H9 (cell line): ENCODE data around the gene PPP2R2B. TPM values are rescaled to one million over a fixed set of nuclear protein-coding genes. Genes with fewer than 3 reads are reported as not detected.

Source experiments
- DNase-seq: peaks from one replicate; pipeline ENCODE4 v3.0.0-alpha.2; 2017
- H2AFZ ChIP-seq: one replicate; pipeline ENCODE4 v1.6.1; 2013; ENCODE audit warnings: mild to moderate bottlenecking, low read length, control low read depth, moderate library complexity
- H2AK5ac ChIP-seq: 2 replicates; pipeline ENCODE4 v1.6.1; 2013; ENCODE audit warnings: low read length, control low read depth, mixed read lengths; ENCODE audit not compliant: insufficient read length
- H2BK120ac ChIP-seq: one replicate; pipeline ENCODE4 v1.6.1; 2013; ENCODE audit warnings: low read depth, mild to moderate bottlenecking, low read length, control low read depth, inconsistent platforms; ENCODE audit not compliant: poor library complexity, severe bottlenecking
- H2BK12ac ChIP-seq: 2 replicates; pipeline ENCODE4 v1.6.1; 2013; ENCODE audit warnings: low read length, control low read depth, mixed read lengths, low read depth; ENCODE audit not compliant: insufficient read length
- H2BK15ac ChIP-seq: 2 replicates; pipeline ENCODE4 v1.6.1; 2013; ENCODE audit warnings: low read depth, low read length, control low read depth
- H2BK20ac ChIP-seq: one replicate; pipeline ENCODE4 v1.6.1; 2013; ENCODE audit warnings: low read depth, mild to moderate bottlenecking, low read length, control low read depth, inconsistent platforms; ENCODE audit not compliant: poor library complexity, severe bottlenecking
- H2BK5ac ChIP-seq: 2 replicates; pipeline ENCODE4 v1.6.1; 2013; ENCODE audit warnings: low read length, control low read depth, mixed read lengths; ENCODE audit not compliant: insufficient read length
- H3K14ac ChIP-seq: 2 replicates; pipeline ENCODE4 v1.6.1; 2013; ENCODE audit warnings: low read length, control low read depth; ENCODE audit not compliant: insufficient read depth
- H3K18ac ChIP-seq: 2 replicates; pipeline ENCODE4 v1.6.1; 2013; ENCODE audit warnings: low read depth, mild to moderate bottlenecking, mixed read lengths, low read length, control low read depth; ENCODE audit not compliant: insufficient read length
- H3K23ac ChIP-seq: 2 replicates; pipeline ENCODE4 v1.6.1; 2013; ENCODE audit warnings: low read length, control low read depth, mixed read lengths, low read depth; ENCODE audit not compliant: insufficient read length
- H3K23me2 ChIP-seq: 2 replicates; pipeline ENCODE4 v1.6.1; 2013; ENCODE audit warnings: low read depth, mild to moderate bottlenecking, mixed read lengths, low read length, control low read depth; ENCODE audit not compliant: insufficient read length, poor library complexity, severe bottlenecking
- H3K27ac ChIP-seq: 2 replicates; pipeline ENCODE4 v1.5.1; 2013; ENCODE audit warnings: low read length, control low read depth, mixed read lengths, low read depth; ENCODE audit not compliant: insufficient read length
- H3K27me3 ChIP-seq: 2 replicates; pipeline ENCODE4 v1.6.1; 2013; ENCODE audit warnings: low read length, control low read depth, inconsistent platforms; ENCODE audit not compliant: insufficient read depth
- H3K4ac ChIP-seq: 2 replicates; pipeline ENCODE4 v1.6.1; 2013; ENCODE audit warnings: low read depth, mild to moderate bottlenecking, control low read depth, inconsistent platforms, low read length, moderate library complexity
- H3K4me1 ChIP-seq: 2 replicates; pipeline ENCODE4 v1.6.1; 2013; ENCODE audit warnings: low read length, control low read depth, inconsistent platforms; ENCODE audit not compliant: insufficient read depth
- H3K4me2 ChIP-seq: 2 replicates; pipeline ENCODE4 v1.6.1; 2013; ENCODE audit warnings: low read length, control low read depth, mixed read lengths; ENCODE audit not compliant: insufficient read length, insufficient read depth
- H3K56ac ChIP-seq: 2 replicates; pipeline ENCODE4 v1.6.1; 2013; ENCODE audit warnings: low read depth, mild to moderate bottlenecking, mixed read lengths, low read length, control low read depth; ENCODE audit not compliant: insufficient read length
- H3K79me1 ChIP-seq: 2 replicates; pipeline ENCODE4 v1.6.1; 2013; ENCODE audit warnings: low read depth, mild to moderate bottlenecking, moderate library complexity, low read length, control low read depth, inconsistent platforms; ENCODE audit not compliant: insufficient read depth, poor library complexity, severe bottlenecking
- H3K79me2 ChIP-seq: 2 replicates; pipeline ENCODE4 v1.6.1; 2013; ENCODE audit warnings: low read length, control low read depth, inconsistent platforms; ENCODE audit not compliant: insufficient read depth
- H3K9ac ChIP-seq: 2 replicates; pipeline ENCODE4 v1.6.1; 2013; ENCODE audit warnings: low read length, control low read depth, mixed read lengths; ENCODE audit not compliant: insufficient read length; ENCODE audit errors: extremely low read depth
- H3K9me3 ChIP-seq: one replicate; pipeline ENCODE4 v1.6.1; 2013; ENCODE audit warnings: low read depth, low read length, inconsistent platforms; ENCODE audit not compliant: control insufficient read depth
- H3T11ph ChIP-seq: one replicate; pipeline ENCODE4 v1.6.1; 2013; ENCODE audit warnings: mild to moderate bottlenecking, low read length, control low read depth, inconsistent platforms
- H4K20me1 ChIP-seq: one replicate; pipeline ENCODE4 v1.6.1; 2013; ENCODE audit not compliant: control insufficient read depth, insufficient read length, insufficient read depth
- H4K5ac ChIP-seq: 2 replicates; pipeline ENCODE4 v1.6.1; 2013; ENCODE audit warnings: low read depth, mild to moderate bottlenecking, mixed read lengths, low read length, control low read depth; ENCODE audit not compliant: insufficient read length
- H4K8ac ChIP-seq: replicated peaks from 2 replicates; pipeline ENCODE4 v1.6.1; 2013; ENCODE audit warnings: low read length, control low read depth, mixed read lengths, low read depth; ENCODE audit not compliant: insufficient read length
- H4K91ac ChIP-seq: 2 replicates; pipeline ENCODE4 v1.6.1; 2013; ENCODE audit warnings: low read depth, mild to moderate bottlenecking, moderate library complexity, mixed read lengths, low read length, control low read depth; ENCODE audit not compliant: insufficient read length
- H3K27ac Mint-ChIP-seq, 3 experiments: 2 replicates in 2 of 3; 3 replicates in 1 of 3; pipeline ENCODE4 v1.8.0; 2020 to 2021; ENCODE audit warnings: mixed read lengths in 3 of 3, mild to moderate bottlenecking in 1 of 3, moderate library complexity in 1 of 3
- H3K27me3 Mint-ChIP-seq: 2 replicates; pipeline ENCODE4 v1.8.0; 2021; ENCODE audit warnings: low read depth, mild to moderate bottlenecking, moderate library complexity, mixed read lengths
- H3K36me3 Mint-ChIP-seq, 3 experiments: 2 replicates in 2 of 3; 3 replicates in 1 of 3; pipeline ENCODE4 v1.8.0; 2020 to 2021; ENCODE audit warnings: low read depth in 3 of 3, mixed read lengths in 3 of 3; ENCODE audit not compliant: insufficient read depth in 1 of 3
- H3K4me1 Mint-ChIP-seq, 2 experiments: 2 replicates each; pipeline ENCODE4 v1.8.0; 2020; ENCODE audit warnings: mixed read lengths in 2 of 2
- H3K4me3 Mint-ChIP-seq, 2 experiments: 2 replicates in 1 of 2; 3 replicates in 1 of 2; pipeline ENCODE4 v1.8.0; 2020 to 2021; ENCODE audit warnings: mild to moderate bottlenecking in 2 of 2, mixed read lengths in 2 of 2, moderate library complexity in 1 of 2
- H3K9me3 Mint-ChIP-seq, 2 experiments: 2 replicates in 1 of 2; 3 replicates in 1 of 2; pipeline ENCODE4 v1.8.0; 2020; ENCODE audit warnings: mild to moderate bottlenecking in 2 of 2, mixed read lengths in 2 of 2, moderate library complexity in 1 of 2
- WGBS: extraction: QIAGEN DNeasy Blood & Tissue Kit; methylation state at CpG from one replicate; pipeline ENCODE4 v1.1.7; 2013; ENCODE audit warnings: missing lambda C conversion rate, low lambda C conversion rate, mixed read lengths; ENCODE audit not compliant: insufficient read length; ENCODE audit errors: extremely low coverage; 5-methylcytosine and 5-hydroxymethylcytosine counted together
- total RNA-seq: library from RNA; stranded (reverse); gene quantifications from 2 replicates; pipeline ENCODE4 v1.2.1, GENCODE V29; 2021
- TF ChIP-seq, protein P1 (sequence below): fragments of 200-600 bp; sonication (generic); conservative IDR thresholded peaks from 3 replicates; pipeline ENCODE4 v1.8.0; 2021; ENCODE audit warnings: antibody characterized with exemption, mild to moderate bottlenecking

Gene PPP2R2B
- total RNA-seq, 1 experiment from 2014 or later = 14.3 TPM

- no peak overlapping the region for H3K18ac ChIP-seq
- H2BK20ac ChIP-seq = no peak overlapping the region
- H3K27ac Mint-ChIP-seq = no peak overlapping the region
- H3K27me3 ChIP-seq = no peaks in the 10 kb centered on the region
- H3K79me2 ChIP-seq = no peaks in the 10 kb centered on the region
- H3K4me3 Mint-ChIP-seq = no peak overlapping the region
- no peak overlapping the region for H4K8ac ChIP-seq
- H3K4me1 ChIP-seq = no peaks in the 10 kb centered on the region
- no peak overlapping the region for H3K23ac ChIP-seq
- peaks cover 17 to 36% (median 27%) of the 10 kb centered on the region in 3 experiments for H3K36me3 Mint-ChIP-seq
- no peak overlapping the region for H3K14ac ChIP-seq
- H3K9ac ChIP-seq = no peak overlapping the region
- H4K5ac ChIP-seq = no peak overlapping the region
- no peak overlapping the region for H3T11ph ChIP-seq
- no peak overlapping the region for H4K91ac ChIP-seq
- H3K4me1 Mint-ChIP-seq = no peaks in the 10 kb centered on the region
- no peaks in the 10 kb centered on the region for H3K79me1 ChIP-seq
- H4K20me1 ChIP-seq = no peaks in the 10 kb centered on the region
- H3K4me2 ChIP-seq = no peak overlapping the region
- no peak overlapping the region for H2BK12ac ChIP-seq
- TF ChIP-seq, protein P1, sequence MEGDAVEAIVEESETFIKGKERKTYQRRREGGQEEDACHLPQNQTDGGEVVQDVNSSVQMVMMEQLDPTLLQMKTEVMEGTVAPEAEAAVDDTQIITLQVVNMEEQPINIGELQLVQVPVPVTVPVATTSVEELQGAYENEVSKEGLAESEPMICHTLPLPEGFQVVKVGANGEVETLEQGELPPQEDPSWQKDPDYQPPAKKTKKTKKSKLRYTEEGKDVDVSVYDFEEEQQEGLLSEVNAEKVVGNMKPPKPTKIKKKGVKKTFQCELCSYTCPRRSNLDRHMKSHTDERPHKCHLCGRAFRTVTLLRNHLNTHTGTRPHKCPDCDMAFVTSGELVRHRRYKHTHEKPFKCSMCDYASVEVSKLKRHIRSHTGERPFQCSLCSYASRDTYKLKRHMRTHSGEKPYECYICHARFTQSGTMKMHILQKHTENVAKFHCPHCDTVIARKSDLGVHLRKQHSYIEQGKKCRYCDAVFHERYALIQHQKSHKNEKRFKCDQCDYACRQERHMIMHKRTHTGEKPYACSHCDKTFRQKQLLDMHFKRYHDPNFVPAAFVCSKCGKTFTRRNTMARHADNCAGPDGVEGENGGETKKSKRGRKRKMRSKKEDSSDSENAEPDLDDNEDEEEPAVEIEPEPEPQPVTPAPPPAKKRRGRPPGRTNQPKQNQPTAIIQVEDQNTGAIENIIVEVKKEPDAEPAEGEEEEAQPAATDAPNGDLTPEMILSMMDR = no peak
- no peak overlapping the region for H2BK5ac ChIP-seq
- DNase-seq = no peak
- no CpG with 5 or more reads among the region's 1 CpG for WGBS
- H3K9me3 ChIP-seq = peaks cover 10% of the 10 kb centered on the region
- no peak overlapping the region for H3K4ac ChIP-seq
- no peaks in the 10 kb centered on the region for H3K23me2 ChIP-seq
- no peak overlapping the region for H3K56ac ChIP-seq
- peaks cover 40 to 41% of the 10 kb centered on the region in 2 experiments for H3K9me3 Mint-ChIP-seq
- no peak overlapping the region for H2AFZ ChIP-seq
- H2BK15ac ChIP-seq = no peak overlapping the region
- H3K27me3 Mint-ChIP-seq = no peaks in the 10 kb centered on the region
- no peak overlapping the region for H2BK120ac ChIP-seq
- no peak overlapping the region for H3K27ac ChIP-seq
- no peak overlapping the region for H2AK5ac ChIP-seq
Observed at GRCh38 chr5:146574713-146575112, 303.8 kb downstream of the PPP2R2B start.
